Adipose tissue (tissue), 3 donors: ENCODE results near the gene WNT3A. TPM values are rescaled to one million over a fixed set of nuclear protein-coding genes. Genes with fewer than 3 reads are reported as not detected.

Experiments
- polyA plus RNA-seq, 3 donors: library from polyadenylated mRNA; stranded (reverse); fragments of 200-250 nt; gene quantifications; one replicate each; pipeline ENCODE4 v1.2.3, GENCODE V29; 2013
- donor health status: healthy with polysubstance abuse.
- donor health status: Bipolar disorder and iron deficiency.
- donor health status: healthy.

Gene WNT3A
- polyA plus RNA-seq, 3 donors = 0.03 TPM; not detected in 2

Other genes with a start within 250 kb of the WNT3A start
- not detected for gene PRSS38, start 191.3 kb upstream of the WNT3A start, polyA plus RNA-seq
- gene WNT9A, start 59.1 kb upstream of the WNT3A start, polyA plus RNA-seq = 1 to 10 TPM; 1.2 to 3.4 (median 2.5) TPM
- 100 to 1,000 TPM; 289 to 357 (median 319) TPM for gene ARF1, start 75.7 kb downstream of the WNT3A start, polyA plus RNA-seq
- gene C1orf35, start 96.3 kb downstream of the WNT3A start, polyA plus RNA-seq = 10 to 100 TPM; 10.0 to 12.7 (median 12.6) TPM
- 10 to 100 TPM; 45.7 to 92.6 (median 64.4) TPM for gene MRPL55, start 102.3 kb downstream of the WNT3A start, polyA plus RNA-seq
- 100 to 1,000 TPM; 266 to 552 (median 517) TPM for gene GUK1, start 133.3 kb downstream of the WNT3A start, polyA plus RNA-seq
- gene GJC2, start 142.9 kb downstream of the WNT3A start, polyA plus RNA-seq = 1 to 10 TPM in 2 of 3 donors, under 1 TPM in 1; 0.29 to 5.3 (median 2.0) TPM
- 1 to 10 TPM; 5.2 to 7.4 (median 7.0) TPM for gene IBA57, start 158.8 kb downstream of the WNT3A start, polyA plus RNA-seq
- 1 to 10 TPM; 3.0 to 7.9 (median 3.2) TPM for gene OBSCN, start 201.0 kb downstream of the WNT3A start, polyA plus RNA-seq